AG04449 (cell line): ENCODE data around the gene KIF5C.

ENCODE experiments used
- CTCF ChIA-PET: fragments of 350-600 bp; formaldehyde crosslinking; extraction: SDS; loops from one replicate; lab custom pipeline; 2021; ENCODE audit warnings: antibody characterized with exemption; lab: Yijun Ruan, JAX
- POLR2A ChIA-PET: fragments of 400-600, 350-600 bp; formaldehyde crosslinking; extraction: SDS; loops from one replicate; lab custom pipeline; 2020; ENCODE audit warnings: antibody characterized with exemption, inconsistent platforms; lab: Yijun Ruan, JAX
- DNase-seq: peaks from one replicate; pipeline ENCODE4 v3.0.0-alpha.2; 2010; ENCODE audit warnings: low read depth, low spot score
- H3K4me3 ChIP-seq: 2 replicates; pipeline ENCODE4 v1.5.1; 2011; ENCODE audit warnings: low read depth, mild to moderate bottlenecking, control low read depth, low read length
- TF ChIP-seq, protein P1 (sequence below): IDR thresholded peaks from one replicate; pipeline ENCODE4 v1.5.1; 2011; ENCODE audit warnings: mild to moderate bottlenecking, moderate library complexity, low read length, control low read depth, inconsistent platforms; ENCODE audit not compliant: insufficient read depth; ENCODE audit errors: missing control alignments

KIF5C gene

DNA sequence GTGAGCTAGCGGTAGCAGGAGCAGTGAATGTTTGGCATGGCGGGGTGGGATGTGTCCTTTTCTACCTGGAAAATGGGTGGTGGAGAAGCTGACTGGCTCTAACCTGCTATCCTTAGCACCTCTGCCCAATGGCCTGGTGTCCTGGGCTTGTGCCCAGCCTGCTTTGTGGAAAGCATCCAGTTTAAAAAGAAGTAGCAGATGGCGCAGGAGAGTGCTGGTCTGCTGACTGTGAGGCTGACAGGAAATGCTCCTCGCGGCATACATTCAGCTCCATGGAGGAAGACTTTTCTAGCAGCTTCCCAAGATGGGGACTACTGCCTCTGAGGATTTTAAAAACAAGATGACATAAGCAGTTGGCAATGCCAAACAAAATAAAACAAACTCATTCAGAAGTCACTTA is 107.3 kb downstream of the KIF5C start:
- POLR2A ChIA-PET = no interaction called here
- CTCF ChIA-PET = interaction anchor here (1.3 to 2.2 kb wide), 5 partner anchors 9 to 474 kb away, joined by 3 to 7 read pairs (median 5); no protein-coding TSS in a partner anchor
- TF ChIP-seq, protein P1, sequence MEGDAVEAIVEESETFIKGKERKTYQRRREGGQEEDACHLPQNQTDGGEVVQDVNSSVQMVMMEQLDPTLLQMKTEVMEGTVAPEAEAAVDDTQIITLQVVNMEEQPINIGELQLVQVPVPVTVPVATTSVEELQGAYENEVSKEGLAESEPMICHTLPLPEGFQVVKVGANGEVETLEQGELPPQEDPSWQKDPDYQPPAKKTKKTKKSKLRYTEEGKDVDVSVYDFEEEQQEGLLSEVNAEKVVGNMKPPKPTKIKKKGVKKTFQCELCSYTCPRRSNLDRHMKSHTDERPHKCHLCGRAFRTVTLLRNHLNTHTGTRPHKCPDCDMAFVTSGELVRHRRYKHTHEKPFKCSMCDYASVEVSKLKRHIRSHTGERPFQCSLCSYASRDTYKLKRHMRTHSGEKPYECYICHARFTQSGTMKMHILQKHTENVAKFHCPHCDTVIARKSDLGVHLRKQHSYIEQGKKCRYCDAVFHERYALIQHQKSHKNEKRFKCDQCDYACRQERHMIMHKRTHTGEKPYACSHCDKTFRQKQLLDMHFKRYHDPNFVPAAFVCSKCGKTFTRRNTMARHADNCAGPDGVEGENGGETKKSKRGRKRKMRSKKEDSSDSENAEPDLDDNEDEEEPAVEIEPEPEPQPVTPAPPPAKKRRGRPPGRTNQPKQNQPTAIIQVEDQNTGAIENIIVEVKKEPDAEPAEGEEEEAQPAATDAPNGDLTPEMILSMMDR = no peak
- no peak overlapping the region for H3K4me3 ChIP-seq
- no peak for DNase-seq

DNA sequence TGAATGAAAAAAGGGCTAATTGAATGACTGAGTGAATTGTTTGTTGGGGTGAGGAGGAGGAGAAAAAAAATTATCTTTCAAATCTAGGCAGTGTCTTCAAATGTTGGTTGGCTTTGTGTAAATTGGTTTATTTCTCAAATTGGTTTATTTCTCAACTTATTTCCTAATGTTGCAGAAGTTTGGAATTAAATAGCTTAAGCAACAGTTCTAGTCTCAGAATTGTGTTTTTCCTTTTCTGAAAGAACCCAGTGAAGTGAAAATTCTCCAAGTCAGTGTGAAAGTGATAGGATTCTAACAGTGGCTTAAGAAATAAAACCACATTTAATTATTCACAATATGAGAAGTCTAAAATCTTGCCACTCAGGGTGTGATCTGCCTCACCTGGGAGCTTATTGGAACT is 108.9 kb downstream of the KIF5C start:
- TF ChIP-seq, protein P1 = no peak
- DNase-seq = no peak
- POLR2A ChIA-PET = no interaction called here
- CTCF ChIA-PET = interaction anchor here (1.1 kb wide), 1 partner anchor 32 kb away, joined by 3 read pairs; no protein-coding TSS in a partner anchor
- no peak overlapping the region for H3K4me3 ChIP-seq

DNA sequence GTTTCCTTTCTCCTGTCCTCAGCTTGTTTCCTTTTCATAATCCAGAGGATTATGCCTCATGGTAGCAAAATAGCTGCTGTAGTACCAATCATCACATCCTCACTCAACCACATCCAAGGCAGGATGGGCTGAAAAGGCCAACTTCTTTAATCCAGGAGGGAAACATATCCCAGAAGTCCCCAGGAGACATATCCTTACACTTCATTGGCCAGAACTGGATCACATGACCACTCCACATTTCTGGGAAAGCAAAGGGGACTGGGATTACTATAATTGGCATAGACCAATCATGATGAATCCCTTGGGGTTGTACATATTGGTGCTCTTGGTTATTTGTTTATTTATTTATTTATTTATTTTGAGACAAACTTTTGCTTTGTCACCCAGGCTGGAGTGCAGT is 109.4 kb downstream of the KIF5C start:
- TF ChIP-seq, protein P1 = no peak
- H3K4me3 ChIP-seq = no peak overlapping the region
- CTCF ChIA-PET = interaction anchor here (1.1 to 3.2 kb wide), 2 partner anchors 32 to 344 kb away, joined by 3 to 14 read pairs; no protein-coding TSS in a partner anchor
- POLR2A ChIA-PET = no interaction called here
- DNase-seq = no peak

DNA sequence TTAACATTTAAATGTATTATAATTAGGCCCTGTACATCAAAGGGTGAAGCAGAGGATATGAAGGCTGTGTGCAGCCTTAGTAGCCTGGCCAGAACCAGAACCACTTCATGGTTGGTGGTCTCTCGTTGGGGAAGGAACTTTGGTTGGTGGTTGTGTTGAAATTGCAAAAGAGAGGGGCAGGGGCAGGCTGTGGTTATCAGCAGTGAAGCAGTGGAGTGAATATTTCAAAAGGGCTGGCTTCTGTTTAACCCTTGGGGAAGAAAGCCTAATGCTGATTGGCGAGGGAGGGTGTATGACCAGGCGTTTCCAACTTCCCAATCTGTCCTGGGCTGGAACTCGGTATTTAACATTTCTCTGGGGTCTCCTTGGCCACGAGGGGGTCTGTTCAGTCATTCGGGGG is 112.3 kb downstream of the KIF5C start:
- H3K4me3 ChIP-seq = no peak overlapping the region
- ChIA-PET POLR2A (no interaction called here), CTCF (interaction anchor here (0.7 to 3.2 kb wide), 3 partner anchors 343 to 1051 kb away, joined by 3 to 14 read pairs (median 3); partner anchors contain the start of gene EPC2)
- no peak for DNase-seq
- TF ChIP-seq, protein P1 = no peak

DNA sequence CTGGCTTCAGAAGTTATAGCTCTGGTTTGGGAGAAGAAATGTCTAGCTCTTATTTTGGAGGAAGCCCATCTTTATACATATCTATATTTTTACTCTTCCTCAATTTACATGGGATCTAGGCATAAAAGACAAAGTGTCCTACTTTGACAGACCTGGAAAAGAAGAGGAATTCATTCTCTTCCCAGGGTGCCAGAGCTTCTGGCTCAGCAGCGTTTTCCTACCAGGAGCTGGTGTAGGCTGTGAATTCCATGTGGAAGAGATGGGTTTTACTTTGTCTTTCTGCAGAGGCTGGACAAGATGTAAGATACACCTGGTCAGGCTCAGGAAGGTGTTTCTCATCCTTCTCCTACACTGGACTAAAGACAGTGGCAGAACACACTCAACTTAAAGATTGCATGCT is 113.3 kb downstream of the KIF5C start:
- TF ChIP-seq, protein P1 = no peak
- no peak for DNase-seq
- no peak overlapping the region for H3K4me3 ChIP-seq
- ChIA-PET CTCF (interaction anchor here (1.0 to 1.4 kb wide), 4 partner anchors 15 to 1046 kb away, joined by 3 to 8 read pairs (median 4); no protein-coding TSS in a partner anchor), POLR2A (no interaction called here)

DNA sequence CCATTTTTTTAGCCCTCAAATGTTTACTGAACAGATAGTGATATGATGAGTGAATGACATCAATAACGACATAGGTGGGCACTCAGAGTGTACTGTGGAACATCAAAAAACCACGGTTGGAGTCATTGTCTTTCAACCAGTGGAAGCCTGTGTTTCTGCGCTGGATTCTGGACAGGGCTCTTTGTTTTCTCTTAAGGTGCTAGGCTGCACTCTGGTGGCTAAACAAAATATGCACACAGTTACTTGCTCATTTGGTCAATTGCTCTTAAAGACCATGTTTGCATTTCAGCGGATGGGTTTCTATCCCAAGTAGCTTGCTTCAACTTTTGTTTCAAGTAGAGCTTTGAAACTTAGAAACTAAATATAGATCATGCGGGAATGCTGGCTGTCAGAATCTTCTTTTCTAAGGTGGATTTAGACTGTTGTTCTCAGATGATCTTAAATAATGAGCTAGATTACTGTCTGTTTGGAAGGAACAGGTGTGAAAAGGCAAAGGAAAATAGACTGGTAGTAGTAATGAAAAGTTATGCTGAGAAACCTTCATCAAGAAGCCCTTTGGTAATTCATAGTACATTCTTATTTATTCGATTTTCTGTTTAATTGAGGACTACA is 115.0 kb downstream of the KIF5C start:
- POLR2A ChIA-PET = no interaction called here

More for the DNA sequence above, 115.0 kb downstream of the KIF5C start:
- no peak overlapping the region for H3K4me3 ChIP-seq
- peak; percentile 45 for DNase-seq
- CTCF ChIA-PET = interaction anchor here (0.6 to 6.7 kb wide), 22 partner anchors 10 to 1057 kb away, joined by 3 to 87 read pairs (median 4); partner anchors contain the start of gene EPC2
- TF ChIP-seq, protein P1 = peak; percentile 52
